ENCODE measurements around the gene PLPP1. TPM values are rescaled to one million over a fixed set of nuclear protein-coding genes. Genes with fewer than 3 reads are reported as not detected.

PLPP1 gene
- total RNA-seq, 1 donor from 2014 or later, result 36.2 TPM

DNA sequence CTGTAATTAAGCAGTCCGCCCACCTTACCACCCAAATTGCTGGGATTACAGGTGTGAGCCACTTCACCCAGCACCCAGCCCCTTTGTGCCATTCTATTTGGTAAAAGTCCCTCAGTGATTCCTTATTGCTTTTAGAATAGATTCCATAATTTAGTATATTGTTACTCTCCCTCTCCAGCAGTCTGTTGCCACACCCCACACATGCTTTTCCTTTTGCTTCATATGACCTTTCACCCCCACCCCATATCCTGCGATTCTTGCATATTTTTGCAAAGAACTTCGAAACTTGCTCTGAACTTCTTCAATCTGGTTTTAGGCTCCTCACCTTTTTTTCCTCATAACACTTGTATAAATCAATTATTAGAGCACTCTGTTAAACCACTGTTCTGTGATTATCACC lies 126.8 kb downstream of the PLPP1 start:
- no peak for DNase-seq (ENCODE audit: low read depth)
- H3K4me3 ChIP-seq (ENCODE audit: low read depth, low read length), result no peak overlapping the region
- TF ChIP-seq, protein P1, sequence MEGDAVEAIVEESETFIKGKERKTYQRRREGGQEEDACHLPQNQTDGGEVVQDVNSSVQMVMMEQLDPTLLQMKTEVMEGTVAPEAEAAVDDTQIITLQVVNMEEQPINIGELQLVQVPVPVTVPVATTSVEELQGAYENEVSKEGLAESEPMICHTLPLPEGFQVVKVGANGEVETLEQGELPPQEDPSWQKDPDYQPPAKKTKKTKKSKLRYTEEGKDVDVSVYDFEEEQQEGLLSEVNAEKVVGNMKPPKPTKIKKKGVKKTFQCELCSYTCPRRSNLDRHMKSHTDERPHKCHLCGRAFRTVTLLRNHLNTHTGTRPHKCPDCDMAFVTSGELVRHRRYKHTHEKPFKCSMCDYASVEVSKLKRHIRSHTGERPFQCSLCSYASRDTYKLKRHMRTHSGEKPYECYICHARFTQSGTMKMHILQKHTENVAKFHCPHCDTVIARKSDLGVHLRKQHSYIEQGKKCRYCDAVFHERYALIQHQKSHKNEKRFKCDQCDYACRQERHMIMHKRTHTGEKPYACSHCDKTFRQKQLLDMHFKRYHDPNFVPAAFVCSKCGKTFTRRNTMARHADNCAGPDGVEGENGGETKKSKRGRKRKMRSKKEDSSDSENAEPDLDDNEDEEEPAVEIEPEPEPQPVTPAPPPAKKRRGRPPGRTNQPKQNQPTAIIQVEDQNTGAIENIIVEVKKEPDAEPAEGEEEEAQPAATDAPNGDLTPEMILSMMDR (conservative IDR thresholded peaks at IDR 0.05; ENCODE audit: low read depth, low read length), result no peak

DNA sequence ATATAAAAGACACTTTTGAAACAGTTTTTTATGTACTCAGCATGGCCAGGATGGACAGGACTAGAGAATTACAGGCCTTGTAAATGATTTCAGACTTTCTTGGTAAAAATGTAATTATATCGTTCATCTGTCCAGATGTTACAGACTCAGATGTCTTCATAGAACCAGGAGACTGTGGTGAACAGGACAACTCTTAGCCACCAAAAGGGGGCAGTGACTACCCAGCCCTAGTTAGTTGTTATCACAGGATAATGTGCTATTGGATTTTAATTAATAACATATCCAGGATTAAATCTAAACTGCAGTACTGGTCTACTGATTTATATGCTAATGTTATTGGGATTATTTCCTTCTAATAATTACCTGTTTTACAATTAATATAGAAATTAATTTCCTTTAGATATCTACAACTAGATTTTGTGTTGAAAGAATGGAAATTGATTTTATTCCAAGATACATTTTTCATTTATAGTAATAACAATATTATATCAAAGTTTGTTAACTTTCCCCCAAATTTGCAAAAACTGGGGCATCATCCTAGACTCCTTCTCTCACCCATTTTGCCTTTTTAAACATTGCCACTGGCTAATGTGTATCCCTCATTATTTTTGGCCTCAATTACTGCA lies 127.6 kb downstream of the PLPP1 start:
- H3K4me3 ChIP-seq (ENCODE audit: low read depth, low read length), result no peak overlapping the region
- TF ChIP-seq, protein P1 (conservative IDR thresholded peaks at IDR 0.05; ENCODE audit: low read depth, low read length), result peak; percentile 88
- no peak for DNase-seq (ENCODE audit: low read depth)

DNA sequence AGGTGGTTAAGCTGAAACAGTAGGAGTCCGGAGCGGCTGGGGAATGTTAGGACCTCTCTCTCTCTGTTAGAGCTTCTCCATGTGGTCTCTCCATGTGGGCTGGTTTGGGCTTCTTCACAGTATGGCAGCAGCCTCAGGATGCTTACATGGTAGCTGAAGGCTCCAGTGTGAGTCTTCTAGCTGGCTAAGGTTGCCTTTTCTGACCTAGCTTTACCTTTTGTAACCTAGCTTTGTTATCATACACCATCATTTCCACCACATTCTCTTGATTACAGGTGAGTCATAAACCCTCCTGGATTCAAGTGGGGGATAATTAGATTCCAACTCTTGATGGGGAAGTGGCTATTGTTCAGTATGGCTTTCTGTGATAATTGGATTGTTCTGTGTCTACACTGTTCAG lies 128.5 kb downstream of the PLPP1 start:
- no peak for DNase-seq (ENCODE audit: low read depth)
- H3K4me3 ChIP-seq (ENCODE audit: low read depth, low read length), result no peak overlapping the region
- TF ChIP-seq, protein P1 (conservative IDR thresholded peaks at IDR 0.05; ENCODE audit: low read depth, low read length), result no peak

DNA sequence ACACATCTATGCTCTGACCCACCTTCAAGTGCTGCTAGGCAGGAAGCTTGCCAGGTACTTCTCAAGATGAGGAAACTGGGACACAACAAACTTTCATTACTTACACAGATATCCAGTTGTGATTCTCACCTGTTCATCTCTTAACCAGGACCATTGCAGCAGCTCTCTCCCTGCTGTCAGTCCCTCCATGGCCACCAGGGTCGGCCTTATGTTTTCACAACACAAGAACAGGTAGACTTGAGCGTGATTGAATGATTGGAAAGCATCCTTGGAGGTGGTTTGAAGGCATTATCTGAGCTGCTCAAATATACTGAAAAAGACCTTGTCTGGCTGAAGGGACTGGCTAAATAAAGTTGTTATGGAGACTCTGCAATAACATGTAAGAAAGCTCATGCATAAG lies 132.6 kb downstream of the PLPP1 start:
- H3K4me3 ChIP-seq (ENCODE audit: low read depth, low read length), result no peak overlapping the region
- TF ChIP-seq, protein P1 (conservative IDR thresholded peaks at IDR 0.05; ENCODE audit: low read depth, low read length), result peak; percentile 38
- no peak for DNase-seq (ENCODE audit: low read depth)

DNA sequence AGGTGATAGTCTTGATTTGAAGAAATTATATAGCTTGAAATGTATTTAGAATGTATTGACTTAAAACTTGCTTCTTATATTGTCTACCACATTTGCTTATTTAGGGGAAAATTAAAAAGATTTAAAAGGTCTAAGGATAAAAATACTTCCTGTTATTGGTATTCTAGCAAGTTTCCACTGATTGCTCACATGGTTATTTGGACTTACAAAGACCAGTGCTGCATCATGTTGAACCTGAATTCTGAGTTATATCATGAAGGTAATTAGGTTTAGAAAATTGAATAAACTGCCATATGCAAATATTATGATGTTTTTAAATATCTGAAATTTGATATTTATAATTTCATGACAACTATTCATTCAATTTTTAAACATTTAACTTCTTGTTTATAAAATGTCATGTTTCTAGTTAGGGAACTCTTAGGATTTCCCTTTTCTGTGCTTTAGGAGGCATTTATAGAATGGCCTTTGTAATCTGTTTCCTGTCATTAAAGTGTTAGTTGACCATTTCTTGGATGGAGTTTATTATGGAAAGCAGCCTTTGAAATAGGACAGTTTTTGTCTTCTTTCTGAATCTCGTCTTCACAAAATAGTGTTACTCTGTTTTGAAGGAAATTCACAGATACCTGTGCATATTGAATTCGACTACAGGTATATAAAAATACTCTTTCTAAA lies 141.1 kb downstream of the PLPP1 start:
- TF ChIP-seq, protein P1 (conservative IDR thresholded peaks at IDR 0.05; ENCODE audit: low read depth, low read length), result no peak
- no peak overlapping the region for H3K4me3 ChIP-seq (ENCODE audit: low read depth, low read length)
- DNase-seq (ENCODE audit: low read depth), result no peak

DNA sequence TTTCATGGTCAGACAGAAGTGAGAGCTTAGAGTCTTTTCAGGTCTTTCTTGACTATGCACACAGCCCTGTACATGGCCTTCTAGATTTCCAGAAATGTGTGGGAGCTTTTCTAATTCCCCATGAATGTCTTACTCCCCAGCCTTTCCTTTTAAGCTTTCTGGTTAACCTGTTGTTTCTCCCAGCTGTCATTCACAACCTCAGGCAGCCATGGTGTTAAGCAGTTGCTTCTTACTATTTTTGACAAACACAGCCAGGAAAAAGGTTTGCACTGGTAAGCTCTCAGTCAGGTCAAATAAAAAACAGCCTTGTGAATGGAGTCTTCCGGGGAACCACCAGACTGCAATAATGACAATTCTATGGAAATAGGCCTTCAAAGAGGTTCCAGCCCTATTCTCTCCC lies 142.1 kb downstream of the PLPP1 start:
- DNase-seq (ENCODE audit: low read depth), result no peak
- TF ChIP-seq, protein P1 (conservative IDR thresholded peaks at IDR 0.05; ENCODE audit: low read depth, low read length), result no peak
- H3K4me3 ChIP-seq (ENCODE audit: low read depth, low read length), result no peak overlapping the region

DNA sequence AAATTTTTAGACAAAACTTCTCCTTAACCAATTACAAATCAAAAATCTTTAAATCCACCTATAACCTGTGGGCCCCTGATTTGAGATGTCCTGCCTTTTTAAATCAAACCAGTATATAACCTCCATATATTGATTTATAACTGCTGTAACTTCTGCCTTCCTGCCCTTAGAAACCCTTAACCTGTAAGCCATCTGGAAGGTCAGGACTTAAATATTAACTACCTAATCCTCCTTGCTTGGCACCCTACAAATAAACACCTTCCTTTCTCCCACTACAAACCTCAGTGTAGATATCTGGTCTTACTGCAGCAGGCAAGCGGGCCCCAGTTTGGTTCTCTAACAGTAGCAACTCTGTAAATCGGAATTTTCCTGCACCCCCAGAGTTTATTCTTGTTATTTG lies 143.1 kb downstream of the PLPP1 start:
- H3K4me3 ChIP-seq (ENCODE audit: low read depth, low read length), result no peak overlapping the region
- TF ChIP-seq, protein P1 (conservative IDR thresholded peaks at IDR 0.05; ENCODE audit: low read depth, low read length), result no peak
- no peak for DNase-seq (ENCODE audit: low read depth)

All from epithelial cell of proximal tubule (primary cell).